Fibroblast of skin of abdomen (primary cell): ENCODE results near the gene AGRN.

Source experiments
- DNase-seq: peaks from one replicate; pipeline ENCODE4 v3.0.0-alpha.2; 2013

Gene AGRN

DNA sequence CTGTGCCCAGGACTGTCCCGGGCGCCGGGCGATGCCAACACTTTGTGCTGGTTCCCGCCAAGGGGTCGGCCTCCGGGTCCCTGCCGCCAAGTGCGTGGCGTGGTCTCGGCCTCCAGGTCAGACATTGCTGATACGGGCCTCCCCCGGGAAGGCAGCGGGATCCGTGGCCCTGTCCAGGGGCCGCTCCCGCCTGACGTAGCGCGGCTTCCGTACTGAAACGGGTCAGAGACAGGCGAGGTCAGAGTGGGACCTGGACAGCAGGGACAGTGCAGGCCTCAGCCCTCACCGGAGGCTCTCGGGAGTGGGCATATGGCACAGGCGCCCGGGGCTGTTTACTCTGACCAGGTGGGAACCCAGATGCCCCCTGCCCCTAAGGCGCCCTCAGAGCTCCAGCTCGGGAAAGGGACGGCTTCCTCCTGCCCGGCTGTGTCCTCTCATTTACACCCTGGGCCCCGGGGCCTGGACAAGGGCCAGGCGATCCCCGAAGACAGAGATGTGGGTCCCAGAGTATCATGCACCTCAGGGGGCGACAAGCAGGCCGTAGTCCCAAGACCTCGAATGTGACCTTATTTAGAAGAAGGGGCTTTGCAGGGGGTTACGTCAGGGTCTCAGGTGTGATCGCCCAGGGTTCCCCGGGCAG lies 63.0 kb downstream of the AGRN start:
- DNase-seq: no peak

DNA sequence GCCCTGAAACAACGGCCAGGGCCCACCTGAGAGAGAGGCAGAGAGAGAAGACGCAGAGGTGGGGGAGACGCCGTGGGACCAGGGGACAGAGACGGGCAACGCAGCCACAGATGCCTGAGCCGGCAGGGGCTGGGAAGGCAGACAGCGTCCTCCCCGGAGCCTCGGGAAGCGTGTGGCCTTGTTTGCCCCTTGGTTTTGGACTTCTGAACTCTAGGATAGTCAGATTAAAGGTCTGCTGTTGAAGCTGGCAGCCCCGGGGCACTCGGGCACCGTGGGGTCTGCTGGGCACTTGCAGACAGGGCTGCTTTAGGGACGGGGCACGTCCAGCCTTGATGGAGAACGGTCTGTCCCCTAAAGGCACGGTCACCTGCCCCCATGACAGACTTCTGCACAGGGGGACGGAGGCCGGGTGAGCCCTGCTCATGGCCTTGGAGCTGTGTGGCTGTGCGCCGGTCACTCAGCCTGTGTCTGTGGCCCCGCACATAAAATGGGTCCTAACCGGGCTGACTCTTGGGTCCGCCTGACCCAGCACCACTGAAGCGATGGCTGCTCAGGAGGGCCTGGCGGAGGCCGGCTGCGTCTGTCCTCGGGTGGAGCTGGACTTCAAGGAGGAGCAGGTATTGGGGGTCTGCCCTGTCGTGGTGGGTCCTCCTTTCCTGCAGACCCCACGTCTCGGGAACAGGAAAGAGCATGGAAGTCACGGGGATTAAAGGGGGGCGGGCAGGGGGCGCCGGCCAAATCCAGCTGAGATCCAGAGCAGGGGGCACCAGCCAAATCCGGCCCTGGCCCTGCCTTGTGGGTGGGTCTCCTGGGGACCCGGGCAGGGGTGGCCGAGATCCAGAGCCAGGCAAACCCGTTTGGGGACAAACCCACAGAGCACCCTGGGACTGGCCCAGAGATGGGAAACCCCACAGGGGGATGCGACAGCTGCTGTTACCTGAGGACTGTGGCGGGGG lies 63.8 kb downstream of the AGRN start:
- no peak for DNase-seq

DNA sequence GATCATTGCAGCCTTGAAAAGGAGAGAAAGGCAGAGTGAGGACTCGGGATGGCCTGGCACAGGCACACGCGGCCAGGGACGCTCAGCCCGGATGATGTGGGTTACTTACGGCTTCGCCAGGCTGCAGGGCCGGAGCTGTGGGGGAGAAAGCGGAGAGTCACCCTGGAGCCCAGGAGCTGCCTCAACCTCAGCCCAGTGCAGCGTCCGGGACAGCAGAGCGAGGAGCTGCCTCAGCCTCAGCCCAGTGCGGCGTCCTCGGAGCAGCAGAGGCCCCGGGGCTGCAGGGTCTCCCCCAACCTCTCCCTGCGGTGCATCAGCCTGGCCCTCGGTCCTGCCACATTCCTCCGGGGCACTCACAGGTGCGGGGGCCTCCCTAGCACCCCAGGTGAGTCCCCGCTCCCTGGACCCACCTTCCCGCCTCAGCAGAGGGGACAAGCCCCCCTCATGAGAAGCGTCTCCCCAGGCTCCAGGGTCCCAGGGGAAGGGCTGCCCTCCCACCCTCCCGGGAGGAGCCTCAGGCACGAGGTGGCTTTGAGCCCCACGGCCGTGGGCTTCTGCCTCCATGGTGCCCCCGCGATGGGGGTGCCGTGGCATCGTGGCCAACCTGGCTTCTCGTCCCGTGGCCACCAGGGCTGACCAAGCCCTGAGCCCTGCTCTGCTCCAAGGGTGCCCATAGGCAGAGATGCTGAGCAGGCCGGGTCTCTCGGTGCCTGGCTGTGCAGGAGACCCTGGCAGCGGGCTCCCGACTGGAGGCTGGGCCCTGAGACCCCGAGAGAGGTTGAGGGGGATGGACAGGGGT lies 64.7 kb downstream of the AGRN start:
- no peak for DNase-seq

DNA sequence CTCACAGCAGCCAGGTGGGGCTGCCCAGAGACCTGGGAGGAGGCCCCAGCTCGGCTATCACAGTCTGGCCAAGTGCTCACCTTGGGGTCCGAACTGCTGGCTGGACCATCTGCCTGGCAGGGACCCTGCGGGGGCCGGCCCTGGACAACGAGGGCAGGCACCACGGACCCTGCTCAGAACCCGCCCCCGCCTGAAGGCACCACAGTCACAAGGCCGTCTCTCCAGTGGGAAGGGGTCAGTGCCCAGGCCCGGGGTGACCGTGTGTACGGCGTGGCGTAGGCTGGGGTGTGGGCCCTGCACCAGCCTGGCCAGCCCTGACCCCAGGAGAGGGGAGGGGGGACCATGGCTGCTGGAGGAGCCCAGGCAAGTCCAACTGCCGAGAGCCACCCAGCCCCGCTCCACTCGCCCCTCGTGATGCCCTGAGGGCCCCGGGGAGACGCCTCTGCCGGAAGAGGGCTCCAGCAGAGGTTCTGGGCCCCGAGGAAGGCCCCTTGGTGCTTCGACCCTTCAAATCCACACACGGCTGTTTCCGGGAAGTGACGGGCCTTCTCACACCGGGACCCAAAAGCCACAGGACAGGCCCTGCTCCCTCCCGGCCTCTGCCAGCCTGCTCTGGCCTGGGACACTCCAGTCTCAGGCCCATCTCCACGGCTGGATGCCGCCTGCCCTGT lies 65.4 kb downstream of the AGRN start:
- DNase-seq: no peak

DNA sequence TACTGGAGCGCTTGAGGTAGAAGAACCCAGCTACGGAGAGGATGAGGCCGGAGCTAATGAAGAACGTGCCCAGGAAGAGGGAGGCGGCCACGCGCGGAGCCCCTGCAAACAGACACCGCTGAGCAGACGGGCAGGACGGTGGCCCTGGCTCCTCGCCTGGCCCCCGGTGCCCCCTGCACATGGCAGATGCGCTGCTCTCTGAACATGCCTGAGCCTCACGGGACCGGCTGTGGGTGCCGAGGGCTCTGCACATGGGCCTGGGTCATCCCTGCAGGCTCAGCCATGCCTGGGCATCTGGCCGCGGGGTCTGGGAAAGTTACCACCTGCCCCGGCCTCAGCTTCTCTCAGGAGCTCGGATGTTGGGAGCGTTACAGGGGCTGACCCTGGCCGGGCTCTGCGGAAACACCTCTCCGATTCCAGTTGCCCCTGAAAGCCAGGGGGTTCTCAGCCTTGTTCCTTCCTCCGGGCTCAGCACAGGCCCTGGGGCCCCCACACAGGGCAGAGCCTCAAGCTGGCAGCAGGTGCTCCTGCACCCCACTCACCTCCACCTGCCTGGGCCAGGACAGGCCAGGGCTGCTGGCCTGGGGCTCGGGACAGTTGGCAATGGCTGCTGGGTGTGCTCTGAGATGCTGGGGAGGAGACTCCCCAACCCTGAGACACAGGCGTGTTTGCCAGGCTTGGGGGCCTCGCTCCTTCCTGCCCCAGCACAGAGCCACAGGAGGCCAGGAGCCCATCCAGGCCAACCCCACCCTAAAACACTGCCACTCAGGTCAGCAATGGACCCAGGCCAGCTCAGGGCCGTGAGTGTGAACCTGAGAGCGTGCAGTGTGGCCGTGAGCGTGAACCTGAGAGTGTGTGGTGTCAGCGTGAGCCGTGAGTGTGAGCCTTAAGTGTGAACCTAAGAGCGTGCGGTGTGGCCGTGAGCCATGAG lies 66.3 kb downstream of the AGRN start:
- no peak for DNase-seq

DNA sequence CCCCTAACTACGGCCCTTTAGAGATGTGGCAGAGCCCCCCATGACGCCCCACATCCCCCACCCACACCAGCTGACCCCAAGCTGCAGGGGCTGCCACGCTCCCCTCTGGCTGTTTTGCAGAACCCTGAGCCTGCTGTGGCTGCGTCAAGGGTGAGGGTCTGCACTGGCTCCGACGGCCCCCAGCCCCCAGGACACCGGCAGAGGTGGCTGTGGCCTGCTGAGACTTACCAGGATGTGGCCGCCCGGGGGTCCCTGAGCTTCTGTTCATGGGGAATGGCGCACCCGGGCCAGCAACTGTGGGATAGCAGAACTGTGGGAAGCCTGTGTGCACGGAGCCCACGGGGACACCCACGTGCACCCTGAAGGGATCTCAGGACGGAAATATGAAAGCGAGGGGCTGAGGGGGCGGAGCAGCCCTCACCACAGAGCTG lies 67.0 kb downstream of the AGRN start:
- no peak for DNase-seq

DNA sequence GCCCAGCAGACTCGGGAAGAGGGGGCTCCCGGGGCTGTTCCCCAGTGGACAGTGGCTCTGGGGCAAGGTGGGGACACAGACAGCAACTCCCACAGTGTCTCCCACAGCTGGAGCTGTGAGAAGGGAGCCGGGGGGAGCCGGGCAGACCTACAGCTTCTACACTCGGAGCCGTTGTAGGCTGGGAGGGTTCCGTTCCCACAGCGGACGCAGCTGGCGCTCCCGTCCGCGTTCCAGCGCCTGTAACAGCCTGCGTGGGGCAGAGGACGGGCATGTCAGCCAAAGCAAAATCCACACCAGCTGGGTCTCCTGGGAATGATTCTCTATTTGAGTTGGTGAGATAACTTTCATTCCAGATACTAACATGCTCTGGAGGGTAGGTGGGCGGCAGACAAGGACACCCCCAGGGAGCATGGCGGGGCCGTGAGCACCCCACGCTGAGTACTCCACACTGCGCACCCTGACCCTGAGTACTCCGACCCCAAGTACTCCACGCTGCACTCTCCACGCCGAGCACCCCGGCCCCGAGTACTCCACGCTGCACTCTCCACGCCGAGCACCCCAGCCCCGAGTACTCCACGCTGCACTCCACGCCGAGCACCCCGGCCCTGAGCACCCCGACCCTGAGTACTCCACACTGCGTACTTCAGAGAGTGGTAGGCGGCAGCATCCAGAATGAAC lies 67.6 kb downstream of the AGRN start:
- DNase-seq: no peak

DNA sequence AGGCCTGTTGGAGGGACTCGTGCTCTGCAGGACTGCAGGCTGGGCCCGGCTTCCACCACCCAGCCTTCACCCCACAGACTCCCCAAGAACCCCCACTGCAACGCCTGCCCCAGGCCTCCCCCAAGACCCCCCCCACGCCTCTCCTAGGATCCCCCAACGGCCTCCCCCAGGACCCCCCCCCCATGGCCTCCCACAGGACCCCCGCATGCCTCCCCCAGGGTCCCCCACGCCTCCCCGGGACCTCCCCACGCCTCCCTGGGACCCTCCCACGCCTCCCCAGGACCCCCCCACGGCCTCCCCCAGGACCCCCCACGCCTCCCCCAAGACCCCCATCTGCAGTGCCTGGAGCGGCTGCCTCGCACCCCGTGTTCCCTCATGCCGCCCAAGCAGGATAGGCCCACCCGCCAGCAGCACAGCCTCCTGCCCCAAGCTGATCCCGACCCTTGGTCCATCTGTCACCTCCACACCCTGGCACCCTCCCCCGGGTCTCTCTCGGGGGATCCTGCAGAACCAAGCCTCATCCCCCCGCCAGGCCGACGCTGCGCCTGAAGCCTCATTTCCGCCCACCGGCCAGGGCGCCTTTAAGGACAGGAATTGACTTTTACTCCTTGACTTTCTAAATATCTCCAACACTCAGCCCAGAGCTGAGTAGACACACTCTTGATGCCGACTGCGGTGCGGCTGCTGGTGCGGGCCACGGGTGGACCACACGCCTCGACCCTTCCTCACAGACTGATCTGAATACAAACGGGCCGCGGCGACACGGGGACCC lies 68.3 kb downstream of the AGRN start:
- DNase-seq: no peak

DNA sequence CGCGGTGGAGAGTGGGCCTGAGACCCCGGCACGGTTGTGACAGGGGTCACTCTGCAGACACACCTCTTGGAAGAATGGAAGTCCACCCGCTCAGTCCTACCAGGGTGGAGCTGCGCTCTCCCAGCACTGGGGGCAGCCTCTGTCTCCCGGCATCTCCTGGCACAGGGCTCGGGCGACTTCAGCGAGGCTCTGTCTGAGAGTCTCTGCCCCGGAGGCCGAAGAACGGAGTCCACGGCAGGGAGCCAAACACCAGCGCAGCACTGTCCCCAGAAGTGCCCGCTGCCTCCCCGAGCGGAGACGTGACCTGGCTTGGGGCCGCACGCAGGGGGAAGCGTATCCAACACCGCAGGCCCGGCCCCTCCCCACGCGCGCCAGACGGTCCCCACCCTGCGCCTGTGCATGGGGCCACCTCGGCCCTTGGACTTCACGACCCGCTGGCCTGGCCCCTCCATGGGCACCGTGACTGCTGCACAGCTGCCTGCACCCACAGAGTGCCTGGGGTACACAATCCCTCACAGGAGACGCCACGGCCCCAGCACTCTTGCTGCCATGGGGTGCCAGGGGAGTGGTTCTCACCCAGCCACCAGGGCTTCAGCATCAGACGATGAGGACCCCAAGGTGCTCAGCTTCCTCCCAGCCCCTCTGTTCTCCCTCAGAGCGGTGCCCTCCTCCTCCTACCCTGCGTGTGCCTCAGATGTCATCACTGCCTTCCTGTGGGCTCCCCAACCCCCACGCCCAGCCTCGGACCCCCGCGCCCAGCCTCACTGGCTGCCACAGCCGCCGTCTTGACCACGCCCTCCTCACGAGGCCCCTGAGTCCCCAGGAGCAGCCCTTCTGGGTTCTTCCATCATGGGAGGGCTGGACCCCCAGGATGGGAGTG lies 69.1 kb downstream of the AGRN start:
- no peak for DNase-seq

DNA sequence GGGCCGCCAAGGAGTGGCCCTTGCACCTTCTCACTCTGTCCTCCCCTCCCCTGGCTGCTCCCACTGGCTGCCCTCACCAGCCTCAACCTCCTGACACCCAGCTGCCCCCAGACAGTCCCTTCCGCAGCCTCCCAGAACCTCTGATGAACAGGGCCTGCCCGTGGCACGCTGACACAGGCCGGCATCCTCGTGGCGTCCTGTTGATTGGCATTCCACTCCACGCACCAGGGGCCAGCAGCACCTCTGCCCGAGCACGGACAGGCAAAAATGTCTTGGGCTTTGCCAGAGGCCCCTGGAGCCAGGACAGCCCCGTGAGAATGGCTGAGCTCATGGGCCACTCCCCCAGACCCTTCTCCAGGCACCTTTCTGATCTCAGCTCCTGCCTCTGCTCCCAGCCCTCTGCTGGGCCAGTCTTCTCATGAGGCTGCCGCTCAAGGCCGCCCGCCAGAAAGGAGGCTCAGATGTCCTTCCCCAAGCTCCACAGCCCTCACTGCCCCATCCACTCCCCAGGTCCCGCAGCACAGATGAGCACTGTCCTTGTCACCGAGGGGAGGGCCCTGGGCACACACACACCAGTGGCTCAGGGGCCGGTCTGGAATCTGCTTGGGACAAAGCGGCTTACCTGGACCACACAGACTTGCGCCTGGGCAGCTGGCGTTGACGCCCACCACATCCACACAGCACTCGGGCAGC lies 70.0 kb downstream of the AGRN start:
- no peak for DNase-seq

DNA sequence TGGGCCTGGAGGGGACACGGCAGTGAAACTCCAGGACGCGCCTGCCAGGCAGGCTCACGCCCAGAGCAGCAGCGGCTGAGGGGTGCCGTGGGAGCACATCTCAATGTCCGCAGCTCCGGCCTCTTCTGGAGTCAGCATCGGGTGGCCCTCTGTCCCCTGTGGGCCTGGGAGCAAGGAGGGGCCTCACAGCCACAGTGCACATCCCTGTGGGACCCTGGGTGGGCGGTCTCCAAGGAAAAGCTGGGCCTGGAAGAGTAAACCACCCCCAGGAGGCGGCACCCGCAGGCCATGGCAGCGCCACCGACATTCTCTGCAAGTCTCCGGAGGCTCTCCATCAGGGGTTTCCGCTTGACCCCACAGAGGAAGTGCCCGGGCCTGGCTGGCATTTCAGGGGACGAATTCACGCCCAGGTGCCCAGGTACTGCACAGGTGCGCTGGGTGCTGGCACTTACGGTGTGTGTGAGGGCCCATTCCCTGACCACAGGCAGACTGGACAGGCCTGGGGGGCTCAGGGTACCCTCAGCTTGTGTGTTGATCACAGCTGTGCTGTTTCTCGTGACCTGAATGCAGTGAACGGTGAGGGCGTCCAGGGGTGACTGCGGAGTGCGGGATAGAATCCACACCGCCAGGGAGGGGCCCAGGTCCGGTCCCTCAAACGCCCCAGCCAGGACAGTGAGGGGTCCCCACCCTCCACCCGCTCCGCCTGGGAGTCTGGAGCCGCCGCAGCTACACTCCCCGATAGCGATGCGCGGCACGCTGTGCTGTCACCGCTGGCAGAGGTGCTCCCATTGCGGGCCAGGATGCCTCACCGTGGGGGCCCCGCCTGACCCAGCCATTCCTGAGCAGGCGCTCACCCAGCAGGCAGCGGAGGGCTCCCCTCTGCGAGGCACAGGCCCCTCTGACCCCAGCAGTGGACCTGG lies 70.8 kb downstream of the AGRN start:
- no peak for DNase-seq

DNA sequence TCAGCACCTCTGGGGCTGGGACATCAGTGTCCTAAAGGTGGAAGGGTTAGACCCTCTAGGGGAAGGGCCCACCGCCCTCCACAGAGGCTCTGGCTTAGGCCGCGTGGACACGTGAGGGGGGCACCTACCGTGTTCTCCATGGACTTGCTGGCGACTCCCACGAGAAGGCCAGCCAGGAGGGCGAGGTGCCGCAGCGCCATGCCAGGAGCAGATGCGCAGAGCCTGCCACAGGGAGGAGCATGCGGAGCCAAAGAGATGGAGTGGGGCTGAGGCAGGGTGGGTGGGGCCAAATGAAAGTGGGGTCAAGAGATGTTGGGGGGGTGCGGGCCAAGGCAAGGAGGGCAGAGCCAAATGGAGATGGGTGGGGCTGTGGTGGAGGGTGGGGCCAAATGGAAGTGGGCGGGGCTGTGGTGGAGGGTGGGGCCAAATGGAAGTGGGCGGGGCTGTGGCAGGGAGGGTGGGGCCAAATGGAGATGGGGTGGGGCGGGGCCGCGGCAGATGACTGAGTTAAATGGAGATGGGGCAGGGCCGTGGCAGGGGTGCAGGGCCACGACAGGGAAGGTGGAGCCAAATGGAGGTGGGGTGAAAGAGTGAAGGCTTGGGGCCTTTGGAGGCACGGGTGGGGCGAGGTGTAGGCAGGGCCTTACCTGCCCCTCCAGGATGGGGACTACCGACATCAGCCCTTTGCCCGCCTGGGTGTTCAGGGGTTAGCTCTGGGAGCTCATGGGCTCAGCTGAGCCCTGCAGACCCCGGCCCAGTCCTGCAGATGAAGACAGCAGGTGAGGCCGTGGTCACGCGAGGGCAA lies 71.6 kb downstream of the AGRN start:
- DNase-seq: no peak

DNA sequence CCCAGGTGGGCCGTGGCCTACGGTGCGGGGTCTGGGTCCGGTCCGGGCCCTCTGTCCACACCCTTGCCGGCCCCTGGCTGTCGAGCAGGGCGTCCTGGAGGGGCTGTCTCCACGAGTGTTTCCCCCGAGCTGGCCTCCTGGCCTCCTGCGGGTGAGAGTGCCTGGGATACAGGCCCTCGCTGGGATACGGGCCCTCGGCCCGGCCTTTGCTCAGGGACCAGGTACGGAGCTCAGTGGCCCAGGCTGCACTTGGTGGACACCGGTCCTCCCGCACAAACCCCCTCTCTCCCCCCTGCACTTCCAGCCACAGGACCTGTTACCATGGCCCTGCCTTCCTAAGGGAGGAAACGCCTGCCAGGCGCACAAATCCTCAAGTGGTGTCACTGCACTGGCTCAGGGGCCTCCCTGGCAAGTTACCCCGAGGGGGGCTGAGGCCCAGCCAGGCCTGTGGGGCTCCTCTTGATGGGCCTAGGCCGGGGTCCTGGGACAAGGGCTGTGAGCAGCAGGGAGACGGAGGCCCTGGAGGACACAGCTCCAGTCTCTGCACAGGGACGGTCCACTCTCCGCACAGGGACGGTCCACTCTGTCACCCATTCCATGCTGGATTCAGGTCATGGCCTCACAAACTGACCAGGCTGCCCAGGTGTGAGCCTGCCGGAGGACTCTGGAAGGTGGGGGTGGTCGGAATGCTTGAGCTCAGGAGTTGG lies 72.4 kb downstream of the AGRN start:
- DNase-seq: no peak

DNA sequence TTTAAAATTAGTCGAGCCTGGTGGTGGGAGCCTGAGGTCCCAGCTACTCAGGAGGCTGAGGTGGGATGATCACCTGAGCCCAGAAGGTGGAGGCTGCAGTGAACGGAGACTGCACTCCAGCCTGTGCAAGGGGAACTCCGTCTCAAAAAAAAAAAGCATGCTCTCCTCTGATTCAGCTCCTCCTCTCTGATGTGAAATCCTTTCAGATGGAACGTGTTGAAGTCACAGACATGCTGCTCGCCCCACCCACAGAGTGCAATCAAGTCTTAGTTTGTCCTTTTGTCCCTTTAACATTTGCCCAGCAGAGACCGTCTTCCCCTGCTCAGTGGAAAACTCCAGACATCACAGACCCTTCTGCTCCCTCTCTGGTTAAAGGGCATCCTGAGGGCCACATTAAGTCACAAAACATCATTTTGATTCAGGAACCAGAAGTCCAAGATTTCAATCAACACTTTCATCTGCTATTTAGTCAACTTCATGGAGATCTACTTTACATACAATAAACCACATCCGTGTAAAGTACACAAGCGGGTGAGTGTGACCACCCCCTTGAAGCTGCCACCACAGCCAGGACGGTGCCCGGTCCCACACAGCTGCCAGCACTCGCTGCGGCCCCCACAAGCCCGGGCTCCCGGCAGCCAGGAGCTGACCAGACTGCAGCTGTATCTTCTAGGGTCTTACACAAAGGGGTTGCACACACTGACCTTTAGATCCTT lies 73.1 kb downstream of the AGRN start:
- no peak for DNase-seq

DNA sequence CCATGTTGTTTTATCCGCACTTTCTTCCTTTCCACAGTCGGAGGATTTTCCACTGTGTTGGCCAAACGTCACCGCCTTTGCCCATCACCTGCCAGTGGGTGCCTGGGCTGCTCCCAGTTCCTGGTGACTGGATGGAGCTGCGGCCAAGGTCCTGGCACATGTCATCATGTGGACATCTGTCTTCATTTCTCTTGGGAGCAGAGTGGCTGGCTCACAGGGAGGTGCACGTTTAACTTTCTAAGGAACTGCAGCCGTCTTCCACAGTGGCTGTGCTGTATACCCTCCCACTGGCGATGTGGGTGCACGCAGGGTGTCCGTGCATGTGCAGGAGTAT lies 73.7 kb downstream of the AGRN start:
- no peak for DNase-seq
